ENCODE results near the gene SLC18A2.
A peak's percentile ranks its signal among the peaks of the same experiment; 100 is the strongest.

DNA sequence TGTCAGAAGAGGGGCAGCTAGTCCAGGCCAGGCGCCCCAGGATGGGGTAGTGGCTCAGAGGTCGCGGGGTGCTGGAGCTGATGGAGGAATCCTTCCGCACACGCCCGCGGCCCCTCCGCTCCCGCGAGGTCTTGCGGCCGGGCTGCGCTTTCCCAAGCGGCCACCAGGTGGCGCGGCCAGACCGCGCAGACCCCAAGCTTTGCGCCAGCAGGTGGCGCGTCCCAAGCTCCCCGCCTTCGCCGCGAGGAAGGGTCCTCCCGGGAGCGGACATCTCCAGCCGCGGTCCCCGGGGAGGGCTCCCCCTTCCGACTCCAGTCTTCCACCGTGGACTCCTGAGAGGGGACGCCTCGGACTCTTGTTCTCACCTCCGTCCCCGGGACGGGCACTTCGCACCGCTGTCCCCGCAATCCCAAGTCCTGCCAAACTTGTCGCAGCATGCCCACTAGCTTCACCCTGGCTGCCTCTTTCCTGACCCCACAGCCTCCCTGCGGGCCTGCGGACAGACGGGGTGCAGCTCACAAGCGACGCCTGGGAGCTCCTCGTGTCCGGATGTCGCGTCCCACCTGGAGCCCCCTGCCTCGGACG lies 24.2 kb upstream of the SLC18A2 start:
- TF ChIP-seq GATA3 (IDR thresholded peaks at IDR 0.05; ENCODE audit: borderline replicate concordance) (no peak), BHLHE40 (IDR thresholded peaks at IDR 0.05; ENCODE audit: low read depth, low read length) (no peak), KDM1A (IDR thresholded peaks at IDR 0.05; ENCODE audit: low read depth) (no peak), RARB (CRISPR knock-in tag; IDR thresholded peaks at IDR 0.05) (no peak), EP300 (IDR thresholded peaks at IDR 0.05) (no peak), POLR2A (IDR thresholded peaks at IDR 0.05; ENCODE audit: low read length) (no peak), RCOR1 (IDR thresholded peaks at IDR 0.05; ENCODE audit: low read depth, low read length) (no peak), CHD2 (IDR thresholded peaks at IDR 0.05; ENCODE audit: low read length, partially characterized antibody) (peak; percentile 75), TP53 (CRISPR knock-in tag; IDR thresholded peaks at IDR 0.05) (no peak)
- TF ChIP-seq, protein P1, sequence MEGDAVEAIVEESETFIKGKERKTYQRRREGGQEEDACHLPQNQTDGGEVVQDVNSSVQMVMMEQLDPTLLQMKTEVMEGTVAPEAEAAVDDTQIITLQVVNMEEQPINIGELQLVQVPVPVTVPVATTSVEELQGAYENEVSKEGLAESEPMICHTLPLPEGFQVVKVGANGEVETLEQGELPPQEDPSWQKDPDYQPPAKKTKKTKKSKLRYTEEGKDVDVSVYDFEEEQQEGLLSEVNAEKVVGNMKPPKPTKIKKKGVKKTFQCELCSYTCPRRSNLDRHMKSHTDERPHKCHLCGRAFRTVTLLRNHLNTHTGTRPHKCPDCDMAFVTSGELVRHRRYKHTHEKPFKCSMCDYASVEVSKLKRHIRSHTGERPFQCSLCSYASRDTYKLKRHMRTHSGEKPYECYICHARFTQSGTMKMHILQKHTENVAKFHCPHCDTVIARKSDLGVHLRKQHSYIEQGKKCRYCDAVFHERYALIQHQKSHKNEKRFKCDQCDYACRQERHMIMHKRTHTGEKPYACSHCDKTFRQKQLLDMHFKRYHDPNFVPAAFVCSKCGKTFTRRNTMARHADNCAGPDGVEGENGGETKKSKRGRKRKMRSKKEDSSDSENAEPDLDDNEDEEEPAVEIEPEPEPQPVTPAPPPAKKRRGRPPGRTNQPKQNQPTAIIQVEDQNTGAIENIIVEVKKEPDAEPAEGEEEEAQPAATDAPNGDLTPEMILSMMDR (IDR thresholded peaks at IDR 0.05): peak; percentile 100
- TF ChIP-seq, protein P2, sequence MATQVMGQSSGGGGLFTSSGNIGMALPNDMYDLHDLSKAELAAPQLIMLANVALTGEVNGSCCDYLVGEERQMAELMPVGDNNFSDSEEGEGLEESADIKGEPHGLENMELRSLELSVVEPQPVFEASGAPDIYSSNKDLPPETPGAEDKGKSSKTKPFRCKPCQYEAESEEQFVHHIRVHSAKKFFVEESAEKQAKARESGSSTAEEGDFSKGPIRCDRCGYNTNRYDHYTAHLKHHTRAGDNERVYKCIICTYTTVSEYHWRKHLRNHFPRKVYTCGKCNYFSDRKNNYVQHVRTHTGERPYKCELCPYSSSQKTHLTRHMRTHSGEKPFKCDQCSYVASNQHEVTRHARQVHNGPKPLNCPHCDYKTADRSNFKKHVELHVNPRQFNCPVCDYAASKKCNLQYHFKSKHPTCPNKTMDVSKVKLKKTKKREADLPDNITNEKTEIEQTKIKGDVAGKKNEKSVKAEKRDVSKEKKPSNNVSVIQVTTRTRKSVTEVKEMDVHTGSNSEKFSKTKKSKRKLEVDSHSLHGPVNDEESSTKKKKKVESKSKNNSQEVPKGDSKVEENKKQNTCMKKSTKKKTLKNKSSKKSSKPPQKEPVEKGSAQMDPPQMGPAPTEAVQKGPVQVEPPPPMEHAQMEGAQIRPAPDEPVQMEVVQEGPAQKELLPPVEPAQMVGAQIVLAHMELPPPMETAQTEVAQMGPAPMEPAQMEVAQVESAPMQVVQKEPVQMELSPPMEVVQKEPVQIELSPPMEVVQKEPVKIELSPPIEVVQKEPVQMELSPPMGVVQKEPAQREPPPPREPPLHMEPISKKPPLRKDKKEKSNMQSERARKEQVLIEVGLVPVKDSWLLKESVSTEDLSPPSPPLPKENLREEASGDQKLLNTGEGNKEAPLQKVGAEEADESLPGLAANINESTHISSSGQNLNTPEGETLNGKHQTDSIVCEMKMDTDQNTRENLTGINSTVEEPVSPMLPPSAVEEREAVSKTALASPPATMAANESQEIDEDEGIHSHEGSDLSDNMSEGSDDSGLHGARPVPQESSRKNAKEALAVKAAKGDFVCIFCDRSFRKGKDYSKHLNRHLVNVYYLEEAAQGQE (IDR thresholded peaks at IDR 0.05): peak; percentile 53

Data from A549 (cell line).